ENCODE data around the gene TMEM204. TPM values are rescaled to one million over a fixed set of nuclear protein-coding genes. Genes with fewer than 3 reads are reported as not detected.
A peak's percentile ranks its signal among the peaks of the same experiment; 100 is the strongest.

TMEM204 gene
- total RNA-seq, 1 donor from 2014 or later: under 0.01 TPM

DNA sequence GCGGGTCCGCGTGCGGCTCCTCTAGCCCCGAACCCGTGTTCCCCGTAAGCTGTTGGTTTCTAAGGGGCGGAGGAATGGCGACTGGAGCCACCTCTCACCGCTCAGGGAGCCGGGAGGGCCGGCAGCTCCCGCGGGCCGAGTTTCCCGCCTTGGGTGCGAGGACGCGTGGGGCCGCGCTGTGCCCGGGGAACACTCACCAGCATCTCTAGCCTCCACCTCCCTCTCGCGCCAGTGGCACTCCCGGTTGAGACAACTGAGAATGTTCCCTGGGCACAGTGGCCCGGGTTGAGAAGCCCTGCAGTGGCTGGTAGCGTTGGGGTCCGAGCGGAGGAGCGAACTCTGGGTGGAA is 39.7 kb upstream of the TMEM204 start:
- DNase-seq (ENCODE audit: low read depth) (no peak), FAIRE-seq (no peak)
- H3K36me3 ChIP-seq (ENCODE audit: control insufficient read depth, insufficient read depth, low read length): peaks cover 9% of the 10 kb centered on the region

DNA sequence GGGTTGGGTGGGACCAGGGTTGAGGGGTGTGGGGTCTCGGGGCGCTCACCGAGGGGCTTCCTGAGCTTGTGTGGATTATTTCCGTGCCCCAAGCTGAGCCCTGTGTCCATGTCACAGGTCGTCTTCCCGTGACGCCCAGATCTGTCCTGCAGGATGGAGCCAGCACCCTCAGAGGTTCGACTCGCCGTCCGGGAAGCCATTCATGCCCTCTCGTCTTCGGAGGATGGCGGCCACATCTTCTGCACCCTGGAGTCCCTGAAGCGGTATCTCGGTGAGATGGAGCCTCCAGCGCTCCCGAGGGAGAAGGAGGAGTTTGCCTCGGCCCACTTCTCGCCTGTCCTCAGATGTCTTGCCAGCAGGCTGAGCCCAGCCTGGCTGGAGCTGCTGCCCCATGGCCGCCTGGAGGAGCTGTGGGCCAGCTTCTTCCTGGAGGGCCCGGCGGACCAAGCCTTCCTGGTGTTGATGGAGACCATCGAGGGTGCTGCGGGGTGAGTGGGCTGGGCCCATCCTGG is 39.3 kb upstream of the TMEM204 start:
- no peak for FAIRE-seq

More for the DNA sequence above, 39.7 kb upstream of the TMEM204 start:
- Histone ChIP-seq H3K4me3 (ENCODE audit: low read depth, low read length) (peak overlapping the region; percentile 83), H3K27me3 (ENCODE audit: control insufficient read depth, insufficient read depth, low read length) (no peaks in the 10 kb centered on the region)
- TF ChIP-seq, protein P1, sequence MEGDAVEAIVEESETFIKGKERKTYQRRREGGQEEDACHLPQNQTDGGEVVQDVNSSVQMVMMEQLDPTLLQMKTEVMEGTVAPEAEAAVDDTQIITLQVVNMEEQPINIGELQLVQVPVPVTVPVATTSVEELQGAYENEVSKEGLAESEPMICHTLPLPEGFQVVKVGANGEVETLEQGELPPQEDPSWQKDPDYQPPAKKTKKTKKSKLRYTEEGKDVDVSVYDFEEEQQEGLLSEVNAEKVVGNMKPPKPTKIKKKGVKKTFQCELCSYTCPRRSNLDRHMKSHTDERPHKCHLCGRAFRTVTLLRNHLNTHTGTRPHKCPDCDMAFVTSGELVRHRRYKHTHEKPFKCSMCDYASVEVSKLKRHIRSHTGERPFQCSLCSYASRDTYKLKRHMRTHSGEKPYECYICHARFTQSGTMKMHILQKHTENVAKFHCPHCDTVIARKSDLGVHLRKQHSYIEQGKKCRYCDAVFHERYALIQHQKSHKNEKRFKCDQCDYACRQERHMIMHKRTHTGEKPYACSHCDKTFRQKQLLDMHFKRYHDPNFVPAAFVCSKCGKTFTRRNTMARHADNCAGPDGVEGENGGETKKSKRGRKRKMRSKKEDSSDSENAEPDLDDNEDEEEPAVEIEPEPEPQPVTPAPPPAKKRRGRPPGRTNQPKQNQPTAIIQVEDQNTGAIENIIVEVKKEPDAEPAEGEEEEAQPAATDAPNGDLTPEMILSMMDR (IDR thresholded peaks at IDR 0.05; ENCODE audit: insufficient read depth, low read length, severe bottlenecking): no peak

DNA sequence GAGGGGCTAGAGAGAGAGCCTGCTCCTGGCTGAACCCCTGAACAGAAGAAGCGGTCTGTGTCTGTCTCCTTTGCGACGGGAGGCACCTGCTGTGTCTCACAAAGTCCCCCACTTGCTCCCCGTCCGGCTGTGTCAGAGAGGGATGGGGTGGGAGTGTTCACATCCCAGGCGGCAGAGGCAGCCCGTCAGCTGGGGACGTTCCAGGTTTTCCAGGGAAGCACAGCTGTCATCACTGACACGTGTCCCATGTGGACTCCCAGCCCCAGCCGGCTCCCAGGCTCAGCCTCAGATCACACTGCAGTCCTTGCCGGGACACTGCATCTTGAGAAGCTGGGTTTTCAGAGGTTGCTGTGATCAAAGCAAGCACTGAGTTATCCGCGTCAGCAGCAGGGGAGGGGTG is 38.8 kb upstream of the TMEM204 start:
- FAIRE-seq (no peak), DNase-seq (ENCODE audit: low read depth) (no peak)
- H3K27me3 ChIP-seq (ENCODE audit: control insufficient read depth, insufficient read depth, low read length): no peaks in the 10 kb centered on the region
- H3K4me3 ChIP-seq (ENCODE audit: low read depth, low read length): no peak overlapping the region
- peaks cover 13% of the 10 kb centered on the region for H3K36me3 ChIP-seq (ENCODE audit: control insufficient read depth, insufficient read depth, low read length)
- TF ChIP-seq, protein P1 (IDR thresholded peaks at IDR 0.05; ENCODE audit: insufficient read depth, low read length, severe bottlenecking): no peak

More for the DNA sequence above, 39.3 kb upstream of the TMEM204 start:
- Histone ChIP-seq H3K4me3 (ENCODE audit: low read depth, low read length) (peak overlapping the region; percentile 83), H3K27me3 (ENCODE audit: control insufficient read depth, insufficient read depth, low read length) (no peaks in the 10 kb centered on the region), H3K36me3 (ENCODE audit: control insufficient read depth, insufficient read depth, low read length) (peaks cover 13% of the 10 kb centered on the region)
- TF ChIP-seq, protein P1 (IDR thresholded peaks at IDR 0.05; ENCODE audit: insufficient read depth, low read length, severe bottlenecking): peak; percentile 66
- peak; percentile 34 for DNase-seq (ENCODE audit: low read depth)

DNA sequence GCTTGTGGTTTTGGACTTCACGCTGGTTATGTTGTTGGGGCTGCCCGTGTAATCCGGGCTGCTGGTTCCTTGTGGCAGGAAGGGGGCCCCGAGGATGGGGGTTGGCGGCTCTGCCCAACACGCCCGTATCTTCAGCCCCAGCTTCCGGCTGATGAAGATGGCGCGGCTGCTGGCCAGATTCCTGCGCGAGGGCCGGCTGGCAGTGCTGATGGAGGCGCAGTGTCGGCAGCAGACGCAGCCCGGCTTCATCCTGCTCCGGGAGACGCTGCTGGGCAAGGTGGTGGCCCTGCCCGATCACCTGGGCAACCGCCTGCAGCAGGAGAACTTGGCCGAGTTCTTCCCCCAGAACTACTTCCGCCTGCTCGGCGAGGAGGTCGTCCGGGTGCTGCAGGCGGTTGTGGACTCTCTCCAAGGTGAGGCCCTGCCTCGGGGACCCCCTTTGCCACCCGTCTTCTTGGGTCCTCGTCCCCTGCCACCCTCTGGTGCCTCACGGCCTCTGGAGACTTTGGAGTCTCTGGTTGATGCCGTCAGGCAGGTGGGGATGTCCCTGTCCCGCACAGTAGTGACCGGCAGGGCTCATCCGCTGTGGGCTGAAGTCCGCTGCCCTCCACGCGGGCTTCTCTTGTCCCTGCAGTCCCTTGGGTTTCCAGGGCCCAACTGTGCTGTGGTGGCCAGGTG is 38.1 kb upstream of the TMEM204 start:
- TF ChIP-seq, protein P1 (IDR thresholded peaks at IDR 0.05; ENCODE audit: insufficient read depth, low read length, severe bottlenecking): no peak
- Histone ChIP-seq H3K27me3 (ENCODE audit: control insufficient read depth, insufficient read depth, low read length) (no peaks in the 10 kb centered on the region), H3K36me3 (ENCODE audit: control insufficient read depth, insufficient read depth, low read length) (peaks cover 13% of the 10 kb centered on the region), H3K4me3 (ENCODE audit: low read depth, low read length) (no peak overlapping the region)
- DNase-seq (ENCODE audit: low read depth) (no peak), FAIRE-seq (no peak)

DNA sequence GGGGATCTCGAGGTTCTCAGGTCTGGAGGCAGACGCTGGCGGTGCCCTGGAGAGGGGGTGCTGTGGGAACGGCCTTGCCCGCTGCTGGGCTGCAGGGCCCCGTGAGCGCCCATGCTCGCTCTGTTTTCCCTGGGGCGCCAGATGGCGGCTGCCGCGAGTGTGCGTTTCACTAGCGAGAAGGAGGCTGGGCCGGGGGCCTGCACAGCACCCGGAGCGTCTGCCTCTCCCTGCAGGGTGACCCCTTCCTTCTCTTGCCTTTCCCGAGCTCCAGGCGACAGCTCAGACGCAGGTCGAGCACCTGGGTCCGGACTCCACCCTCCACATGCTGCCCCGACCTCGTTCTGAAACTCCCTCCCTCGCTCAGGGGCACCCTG is 37.6 kb upstream of the TMEM204 start:
- Histone ChIP-seq H3K4me3 (ENCODE audit: low read depth, low read length) (no peak overlapping the region), H3K36me3 (ENCODE audit: control insufficient read depth, insufficient read depth, low read length) (peaks cover 16% of the 10 kb centered on the region), H3K27me3 (ENCODE audit: control insufficient read depth, insufficient read depth, low read length) (no peaks in the 10 kb centered on the region)
- FAIRE-seq: no peak
- TF ChIP-seq, protein P1 (IDR thresholded peaks at IDR 0.05; ENCODE audit: insufficient read depth, low read length, severe bottlenecking): no peak
- DNase-seq (ENCODE audit: low read depth): no peak

DNA sequence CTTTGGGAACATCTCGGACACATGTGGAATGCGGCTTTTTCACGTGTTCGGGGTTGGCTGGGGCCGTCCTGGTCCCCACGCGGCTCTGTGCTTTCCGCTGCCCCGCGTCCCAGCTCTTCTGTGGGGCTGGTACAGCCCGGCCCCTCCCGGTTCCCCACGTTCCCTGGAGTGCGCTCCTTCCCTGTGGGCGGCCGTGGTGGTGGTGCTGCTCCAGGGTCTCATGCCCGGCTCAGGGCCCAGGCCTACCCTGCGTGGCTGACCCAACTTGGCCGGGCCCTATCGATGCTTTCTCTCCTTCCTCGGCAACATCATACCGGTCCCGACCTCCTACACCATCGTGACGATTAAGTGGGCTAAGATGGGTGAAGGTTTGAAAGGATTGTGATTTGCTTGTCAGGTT is 37.0 kb upstream of the TMEM204 start:
- TF ChIP-seq, protein P1 (IDR thresholded peaks at IDR 0.05; ENCODE audit: insufficient read depth, low read length, severe bottlenecking): no peak
- Histone ChIP-seq H3K36me3 (ENCODE audit: control insufficient read depth, insufficient read depth, low read length) (peaks cover 17% of the 10 kb centered on the region), H3K4me3 (ENCODE audit: low read depth, low read length) (no peak overlapping the region), H3K27me3 (ENCODE audit: control insufficient read depth, insufficient read depth, low read length) (no peaks in the 10 kb centered on the region)
- DNase-seq (ENCODE audit: low read depth) (no peak), FAIRE-seq (peak; percentile 77)
